COLO668 (cell line): ENCODE measurements around the gene GLS.
"Not testable (repeated sequence)": the region's sequence is repeated elsewhere in the genome, so short reads cannot be mapped to it uniquely, and the experiment has no call there.

ENCODE experiments used
- DNase-seq: peaks from one replicate; lab custom pipeline; 2025; ENCODE audit not compliant: unreplicated experiment; lab: John Stamatoyannopoulos, UW

Gene GLS

DNA sequence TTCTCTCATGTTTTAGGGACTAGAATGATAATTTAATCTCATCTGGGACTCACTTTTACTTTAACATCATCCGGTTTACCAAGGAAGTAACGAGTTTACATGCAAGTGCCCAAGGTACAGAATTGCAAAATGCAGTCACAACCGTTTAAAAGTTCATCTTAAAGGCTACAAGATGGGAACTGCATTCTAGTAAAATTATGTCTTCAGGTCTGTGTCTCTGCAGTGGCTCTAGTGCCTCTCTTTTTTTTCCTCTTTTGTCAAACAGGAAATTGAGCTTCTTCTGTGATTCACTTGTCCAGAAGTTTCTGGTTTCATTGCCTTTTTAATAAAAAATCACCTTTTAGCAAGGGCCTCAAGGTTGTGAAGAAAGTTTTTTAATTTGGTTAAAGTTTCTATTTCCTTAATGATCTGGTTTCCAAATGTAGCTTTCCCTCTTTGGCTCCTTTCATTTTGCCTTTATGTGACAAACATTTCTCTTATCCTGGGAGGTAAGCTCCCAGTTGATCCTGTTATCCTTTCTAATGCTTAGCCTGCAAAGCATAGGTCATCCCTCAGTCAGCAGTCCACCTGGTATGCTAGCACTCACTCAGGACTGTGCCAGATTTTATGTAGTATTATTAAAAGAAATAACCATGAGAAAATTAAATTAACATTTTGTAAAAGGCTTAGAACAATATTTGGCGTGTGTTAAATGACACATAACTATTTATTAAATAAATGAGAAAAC, 2.4 kb downstream of the GLS start:
- DNase-seq: no peak

DNA sequence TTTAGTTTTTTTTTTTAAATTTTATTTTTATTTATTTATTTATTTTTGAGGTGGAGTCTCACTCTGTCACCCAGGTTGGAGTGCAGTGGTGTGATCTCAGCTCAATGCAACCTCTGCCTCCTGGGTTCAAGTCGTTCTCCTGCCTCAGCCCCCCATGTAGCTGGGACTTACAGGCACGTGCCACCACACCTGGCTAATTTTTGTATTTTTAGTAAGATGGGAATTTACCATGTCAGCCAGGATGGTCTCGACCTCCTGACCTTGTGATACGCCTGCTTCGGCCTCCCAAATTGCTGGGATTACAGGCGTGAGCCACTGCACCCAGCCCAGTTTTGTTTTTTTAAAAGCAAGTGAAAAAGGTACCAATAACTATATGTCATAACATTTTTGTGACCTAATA, 5.2 kb downstream of the GLS start:
- DNase-seq: not testable (repeated sequence)

DNA sequence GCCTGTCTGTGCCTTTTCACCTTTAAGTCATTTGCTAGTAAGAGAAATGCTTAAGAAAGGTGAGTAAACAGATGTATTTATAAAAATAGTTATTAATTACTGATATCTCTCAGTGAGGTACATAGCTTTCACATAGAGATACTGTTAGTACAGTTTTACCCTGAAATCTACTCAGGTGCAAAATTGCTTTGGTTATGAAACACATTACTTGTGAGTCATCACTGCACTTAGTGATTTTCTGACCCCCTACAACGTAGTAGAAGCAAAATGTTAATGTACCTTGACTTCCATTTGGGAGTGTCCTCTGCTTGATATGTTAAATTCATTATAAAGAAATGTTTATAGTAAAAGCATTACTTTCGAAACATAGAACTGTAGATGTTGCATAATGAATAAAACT, 6.5 kb downstream of the GLS start:
- DNase-seq: no peak

DNA sequence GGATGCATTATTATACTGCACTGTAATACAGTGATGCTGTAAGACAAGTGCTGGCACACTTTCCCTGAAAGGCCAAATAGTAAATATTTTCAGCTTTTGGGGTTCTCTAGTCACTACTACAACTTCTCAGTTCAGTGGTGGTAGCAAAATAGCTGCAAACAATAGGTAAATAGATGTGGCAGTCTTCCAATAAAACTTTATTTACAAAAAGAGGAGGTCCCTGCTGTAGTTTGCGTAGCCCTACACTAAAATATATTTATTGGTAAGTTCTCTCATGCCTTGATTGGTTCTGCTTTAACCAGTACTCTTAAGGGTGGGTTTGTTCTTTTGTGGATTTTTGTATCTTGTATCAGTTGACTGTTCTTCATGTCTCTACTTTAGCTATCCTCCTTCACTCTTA, 7.8 kb downstream of the GLS start:
- DNase-seq: no peak

DNA sequence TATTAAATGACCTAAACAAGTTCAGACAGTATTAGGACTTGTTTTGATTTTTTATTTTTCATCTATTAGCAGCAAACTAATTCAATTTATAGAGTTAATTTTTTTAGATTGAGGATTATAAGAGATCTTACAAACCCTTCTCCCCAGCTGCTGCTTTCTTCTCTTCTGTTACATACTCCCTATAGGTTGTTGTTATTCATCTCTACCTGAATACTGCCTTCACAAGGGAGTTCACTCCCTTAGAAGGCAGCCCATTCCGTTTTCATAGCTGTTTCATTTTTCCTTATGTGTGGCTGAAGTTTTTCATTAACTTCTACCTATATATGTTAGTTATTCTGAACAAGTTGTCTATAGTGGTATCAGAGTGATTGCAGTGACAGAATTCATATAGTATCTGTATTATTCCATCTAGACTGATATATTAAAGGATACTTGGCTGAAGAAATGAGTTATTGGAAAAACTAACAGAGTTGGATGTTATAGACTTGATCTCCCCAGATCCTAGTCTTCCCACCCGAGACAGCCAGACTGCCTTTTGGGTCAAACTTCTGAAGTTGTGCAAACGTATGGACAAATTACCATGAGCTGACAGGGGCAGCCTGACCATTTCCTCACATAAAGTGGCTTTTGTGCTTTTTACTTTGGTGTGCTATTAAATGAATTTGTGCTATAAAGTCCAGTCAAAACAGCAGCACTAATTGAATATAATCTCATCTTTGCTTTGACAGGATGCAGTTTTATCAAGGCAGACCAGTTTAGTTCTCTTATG, 8.7 kb downstream of the GLS start:
- no peak for DNase-seq

DNA sequence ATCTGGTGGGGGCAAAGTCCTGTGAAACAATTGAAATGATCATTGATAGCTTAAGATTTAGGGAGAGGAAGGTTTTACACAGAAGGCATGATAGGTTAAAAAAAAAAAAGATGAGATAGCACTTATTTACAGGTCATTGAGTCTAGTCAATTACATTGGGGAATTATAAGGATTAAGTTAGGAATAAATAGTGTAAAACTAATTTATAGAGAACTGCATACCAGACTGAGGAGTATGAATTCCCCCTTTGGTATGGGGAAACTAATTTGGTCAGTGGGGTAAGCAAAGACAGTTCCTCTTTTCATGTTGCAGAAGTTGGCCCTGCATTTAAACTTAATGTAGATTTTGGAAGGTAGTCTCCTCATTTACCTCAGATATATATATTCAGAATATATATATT, 10.8 kb downstream of the GLS start:
- no peak for DNase-seq

DNA sequence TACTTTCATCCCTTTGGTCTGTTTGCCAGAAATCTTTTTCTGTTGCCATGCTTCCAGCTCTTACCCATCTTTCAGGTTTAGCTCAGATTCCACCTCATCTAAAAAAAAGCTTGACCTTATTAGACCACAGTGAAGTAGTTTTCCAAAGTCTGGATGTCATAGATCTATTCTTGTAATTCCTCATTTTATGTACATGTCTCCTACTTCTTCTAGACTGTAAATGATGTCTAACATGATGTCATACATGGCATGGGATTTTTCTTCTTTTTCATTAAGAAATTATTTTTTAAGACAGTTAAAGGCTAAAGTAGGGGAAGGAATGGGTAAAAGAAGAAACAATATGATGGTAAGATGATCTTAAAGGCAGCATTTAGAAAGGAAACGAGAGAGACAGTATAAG, 11.3 kb downstream of the GLS start:
- no peak for DNase-seq

DNA sequence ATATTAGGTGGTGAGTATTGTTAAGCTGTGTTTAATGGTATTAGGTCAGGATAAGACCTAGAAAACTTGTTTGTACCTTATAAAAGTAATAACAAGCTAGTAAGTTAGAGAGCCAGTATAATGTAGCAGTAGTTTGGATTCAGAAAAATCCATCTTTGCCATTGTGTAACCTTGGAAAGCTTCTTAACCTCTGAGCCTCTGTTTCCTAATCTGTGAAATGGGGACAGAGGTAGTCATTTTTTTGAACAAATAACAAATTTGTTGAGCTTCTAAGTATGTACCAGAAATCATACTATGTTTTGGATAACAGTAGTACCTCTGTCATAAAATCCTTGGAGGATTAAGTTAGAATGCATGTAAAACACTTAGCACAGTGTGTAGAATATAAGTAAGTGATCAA, 12.5 kb downstream of the GLS start:
- DNase-seq: no peak

DNA sequence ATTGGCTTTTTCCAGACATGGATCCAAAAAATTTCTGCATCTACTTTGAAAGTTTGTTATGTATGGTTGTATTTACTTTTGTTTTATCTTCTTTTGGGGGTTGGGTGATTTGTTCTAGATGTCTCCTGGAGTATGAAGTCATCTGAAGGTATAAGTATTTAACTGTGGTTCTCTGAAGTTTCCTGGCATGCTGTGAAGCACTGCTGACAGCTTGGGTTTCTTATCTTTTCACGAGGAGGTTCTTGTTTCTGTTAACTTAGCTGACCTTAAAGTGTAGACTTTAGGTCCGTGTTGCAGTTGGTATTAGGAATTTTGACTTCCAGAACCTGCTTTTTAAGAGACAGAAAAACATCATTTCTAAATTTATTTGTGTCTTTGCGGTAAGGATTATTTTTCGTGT, 15.9 kb downstream of the GLS start:
- no peak for DNase-seq

DNA sequence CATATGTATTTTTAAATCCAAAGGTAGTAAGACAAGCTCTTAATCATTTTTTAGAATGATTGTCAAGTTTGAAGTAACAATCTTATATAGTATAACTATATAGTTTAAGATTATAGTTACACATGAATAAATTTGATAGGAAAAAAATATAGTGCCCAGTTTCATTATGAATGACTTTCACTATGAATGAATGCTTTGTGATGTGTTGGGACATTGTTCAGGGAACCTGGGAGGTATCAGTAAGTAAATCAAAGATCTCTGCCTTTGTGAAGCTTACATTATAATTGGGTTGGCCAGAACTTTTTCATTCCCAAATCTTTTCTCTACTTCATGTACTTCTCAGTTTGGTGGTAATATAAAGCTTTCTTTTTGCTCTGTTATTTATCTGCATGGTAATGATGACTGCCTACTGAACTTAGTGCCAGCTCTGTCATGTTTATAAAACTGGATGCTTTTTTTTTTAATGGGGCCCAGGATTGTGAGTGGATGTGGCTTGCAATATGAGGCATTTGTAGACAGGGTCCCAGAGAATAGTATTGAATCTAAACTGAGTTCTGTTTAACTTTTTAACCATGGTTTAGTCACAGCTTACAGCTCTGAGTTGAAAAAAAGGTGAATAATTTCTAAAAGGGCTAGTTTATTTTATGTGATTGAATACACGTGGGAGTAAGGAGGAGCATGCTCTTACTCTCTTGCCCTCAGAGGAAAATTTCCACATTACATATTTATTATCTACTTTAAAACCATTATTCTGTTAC, 23.3 kb downstream of the GLS start:
- DNase-seq: no peak

DNA sequence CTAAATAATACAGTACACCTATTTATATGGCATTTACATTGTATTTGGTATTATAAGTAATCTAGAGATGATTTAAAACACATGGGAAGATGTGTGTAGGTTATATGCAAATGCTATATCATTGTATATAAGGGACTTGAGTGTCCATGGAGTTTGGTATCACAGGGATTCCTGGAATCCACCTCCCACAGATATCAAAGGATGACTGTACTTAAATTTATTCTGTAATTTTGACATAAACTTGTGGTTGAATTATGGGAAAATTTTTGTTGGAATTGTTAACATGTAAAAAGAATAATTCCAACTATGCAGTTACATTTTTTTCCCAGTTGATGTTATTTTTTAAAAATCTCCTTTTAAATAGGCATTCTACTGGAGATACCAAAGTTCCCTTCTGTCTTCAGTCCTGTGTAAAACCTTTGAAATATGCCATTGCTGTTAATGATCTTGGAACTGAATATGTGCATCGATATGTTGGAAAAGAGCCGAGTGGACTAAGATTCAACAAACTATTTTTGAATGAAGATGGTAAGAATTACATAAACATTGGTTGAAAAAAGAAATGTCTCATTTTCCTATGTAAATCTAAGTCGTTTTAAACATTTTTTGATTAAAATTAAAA, 24.1 kb downstream of the GLS start:
- no peak for DNase-seq

DNA sequence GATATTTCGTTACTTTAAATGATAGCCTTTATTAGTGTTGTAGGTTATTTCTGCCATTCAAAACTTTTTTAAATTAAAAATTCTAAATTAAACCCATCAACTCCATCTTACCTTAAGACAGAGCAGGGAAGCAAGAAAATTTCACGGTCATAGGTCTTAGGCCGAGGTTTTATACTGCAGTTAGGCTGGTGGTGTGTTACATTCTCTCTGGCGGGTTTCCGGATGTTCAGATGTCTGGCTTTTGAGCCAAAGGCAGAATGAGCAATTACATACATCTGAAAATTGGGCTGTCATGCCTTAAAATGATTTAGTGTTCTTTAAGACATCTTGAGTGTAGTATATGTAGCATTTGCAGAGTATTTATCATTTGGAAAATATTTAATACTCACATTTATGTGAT, 27.9 kb downstream of the GLS start:
- DNase-seq: no peak

DNA sequence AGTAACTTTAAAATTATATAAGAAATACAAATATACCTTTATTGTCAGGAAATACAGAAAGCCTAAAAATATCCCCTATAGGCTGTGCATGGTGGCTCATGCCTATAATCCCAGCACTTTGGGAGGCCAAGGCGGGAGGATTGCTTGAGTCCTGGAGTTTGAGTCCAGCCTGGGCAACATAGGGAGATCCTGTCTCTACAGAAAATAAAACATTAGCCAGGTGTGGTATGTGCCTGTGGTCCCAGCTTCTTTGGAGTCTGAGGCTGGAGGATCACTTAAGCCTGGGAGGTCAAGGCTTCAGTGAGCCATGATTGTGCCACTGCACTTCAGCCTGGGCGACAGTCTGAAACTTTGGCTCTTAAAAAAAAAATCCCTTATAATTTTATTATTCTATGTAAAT, 29.1 kb downstream of the GLS start:
- no peak for DNase-seq

DNA sequence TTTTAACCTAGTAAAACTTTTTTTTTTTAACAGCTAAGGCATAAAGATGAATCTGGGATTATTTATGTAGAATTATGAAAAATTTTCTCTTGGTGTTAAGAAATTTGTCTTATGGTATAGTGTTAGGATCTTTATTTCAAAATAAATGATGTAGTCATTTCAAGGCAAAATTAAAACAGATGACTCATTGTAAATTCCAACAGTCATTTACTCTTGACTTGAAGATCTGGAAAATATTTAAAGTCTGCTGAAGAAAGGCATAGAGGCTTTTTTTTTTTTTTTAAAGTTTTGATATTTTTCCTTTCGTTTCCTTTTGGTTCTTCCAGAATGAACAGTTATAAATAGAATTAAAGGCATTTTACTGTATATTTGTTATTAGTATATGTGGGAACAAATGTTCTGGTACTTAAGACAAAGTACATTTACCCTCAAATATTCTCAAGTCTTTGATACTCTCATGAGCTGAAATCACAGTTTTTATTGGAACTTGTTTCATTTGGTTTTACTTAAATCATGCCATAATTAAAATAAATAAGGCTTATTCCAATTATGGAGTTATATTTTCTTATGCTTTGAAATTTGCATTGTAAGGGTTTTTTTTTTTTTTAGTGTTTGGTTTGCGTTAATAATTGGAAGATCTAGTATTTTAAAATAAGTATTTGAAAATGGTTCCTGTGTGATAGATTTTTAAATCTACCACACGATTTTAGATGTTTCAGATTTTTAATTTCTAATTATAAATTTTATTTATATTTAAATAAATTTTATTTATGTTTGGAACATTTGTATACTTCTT, 29.9 kb downstream of the GLS start:
- no peak for DNase-seq

DNA sequence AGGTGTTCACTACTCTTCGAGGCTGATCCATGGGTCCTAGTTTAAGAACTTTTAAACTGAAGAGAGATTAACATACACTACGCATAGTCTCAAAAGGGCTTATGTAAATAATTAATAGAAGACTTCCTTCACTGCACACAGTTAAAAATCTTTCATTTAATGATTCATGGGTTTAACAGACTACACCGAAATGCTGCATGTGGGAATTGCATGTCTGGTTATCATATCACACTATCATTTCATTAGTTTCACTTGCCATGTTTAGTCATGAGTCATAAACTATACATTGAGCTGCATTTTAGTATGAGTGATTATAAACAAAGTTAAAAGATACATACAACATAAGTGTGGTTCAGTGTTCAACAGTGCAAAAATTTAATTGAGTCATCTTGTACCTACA, 31.2 kb downstream of the GLS start:
- no peak for DNase-seq

DNA sequence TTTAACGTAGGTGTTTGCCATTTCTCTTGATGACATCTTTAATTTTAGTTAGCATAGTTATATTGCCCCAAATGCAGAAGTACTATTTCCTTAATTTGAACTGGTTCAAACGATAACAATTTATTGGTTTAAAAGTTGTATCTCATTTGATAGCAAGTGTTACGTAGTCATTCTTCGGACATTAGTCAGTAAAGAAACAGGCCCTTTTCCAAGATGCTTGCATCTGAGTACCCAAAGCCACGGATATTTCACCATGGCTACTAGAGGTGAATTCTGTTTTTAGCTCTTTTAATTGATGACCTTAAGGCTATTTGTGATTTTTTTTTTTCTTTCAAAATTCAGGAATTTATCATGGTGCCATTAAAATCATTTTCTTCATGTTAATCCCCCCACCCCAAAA, 32.1 kb downstream of the GLS start:
- DNase-seq: no peak

DNA sequence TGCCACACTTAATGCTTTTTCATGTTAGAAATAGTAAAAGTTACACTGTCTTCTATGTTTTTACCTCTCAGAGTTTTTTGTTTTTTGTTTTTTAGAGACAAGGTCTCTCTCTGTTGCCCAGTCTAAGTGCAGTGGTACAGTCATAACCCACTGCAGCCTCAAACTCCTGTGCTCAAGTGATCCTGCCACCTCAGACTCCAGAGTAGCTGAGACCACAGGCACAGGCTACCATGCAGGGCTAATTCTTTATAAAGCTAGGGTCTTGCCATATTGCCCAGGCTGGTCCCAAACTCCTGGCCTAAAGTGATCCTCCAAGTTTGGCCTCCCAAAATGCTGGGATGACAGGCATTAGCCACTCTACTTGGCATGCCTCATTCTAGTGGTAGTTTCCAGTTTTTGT, 33.1 kb downstream of the GLS start:
- no peak for DNase-seq

DNA sequence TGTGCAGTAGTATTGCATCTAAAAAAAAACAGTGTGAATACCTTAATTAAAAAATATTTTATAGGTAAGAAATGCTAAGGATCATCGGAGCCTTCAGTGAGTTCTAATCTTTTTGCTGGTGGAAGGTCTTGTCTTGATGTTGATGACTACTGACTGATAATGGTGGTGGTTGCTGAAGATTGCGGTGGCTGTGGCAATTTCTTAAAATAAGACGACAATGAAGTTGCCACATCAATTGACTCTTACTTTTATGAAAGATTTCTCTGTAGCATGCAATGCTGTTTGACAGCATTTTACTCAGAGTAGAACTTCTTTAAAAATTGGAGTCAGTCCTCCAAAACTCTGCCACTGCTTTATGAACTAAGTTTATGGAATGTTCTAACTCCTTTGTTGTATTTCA, 36.2 kb downstream of the GLS start:
- no peak for DNase-seq

DNA sequence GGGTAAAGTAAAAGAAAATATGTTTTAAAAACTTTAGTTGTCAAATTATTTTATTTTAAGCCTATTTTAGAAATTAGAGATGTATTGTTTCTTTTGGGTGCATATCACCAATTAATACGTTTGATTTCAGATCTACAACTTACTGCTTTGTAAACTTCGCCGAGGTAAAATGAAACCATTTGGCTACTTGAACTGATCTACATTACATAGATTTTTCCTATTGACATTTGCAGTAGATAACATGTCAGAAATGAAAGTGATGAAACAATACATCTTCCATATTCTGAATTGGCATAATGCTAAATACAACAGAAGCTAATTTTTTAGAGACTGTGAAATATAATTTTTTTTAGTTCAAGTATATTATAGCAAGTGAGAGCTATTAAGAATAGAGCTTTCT, 39.5 kb downstream of the GLS start:
- no peak for DNase-seq

DNA sequence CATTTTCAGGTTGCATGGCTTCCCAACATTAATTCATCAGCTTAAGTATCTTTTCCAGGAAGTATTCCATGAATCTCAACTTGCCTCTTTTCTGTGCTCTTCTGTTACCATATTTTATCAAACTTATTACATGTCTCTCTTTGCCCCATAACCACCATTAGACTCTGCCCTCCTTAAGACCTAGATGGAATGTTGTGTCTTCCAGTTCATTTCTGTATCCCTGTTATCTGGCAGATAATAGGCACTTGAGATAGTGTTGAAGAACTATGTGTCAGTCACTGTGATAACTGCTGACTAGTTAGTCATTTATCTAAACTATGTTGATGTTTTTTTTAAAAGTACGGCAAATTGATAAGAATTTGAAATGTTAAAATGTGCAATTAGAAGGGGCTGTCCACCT, 41.8 kb downstream of the GLS start:
- no peak for DNase-seq

DNA sequence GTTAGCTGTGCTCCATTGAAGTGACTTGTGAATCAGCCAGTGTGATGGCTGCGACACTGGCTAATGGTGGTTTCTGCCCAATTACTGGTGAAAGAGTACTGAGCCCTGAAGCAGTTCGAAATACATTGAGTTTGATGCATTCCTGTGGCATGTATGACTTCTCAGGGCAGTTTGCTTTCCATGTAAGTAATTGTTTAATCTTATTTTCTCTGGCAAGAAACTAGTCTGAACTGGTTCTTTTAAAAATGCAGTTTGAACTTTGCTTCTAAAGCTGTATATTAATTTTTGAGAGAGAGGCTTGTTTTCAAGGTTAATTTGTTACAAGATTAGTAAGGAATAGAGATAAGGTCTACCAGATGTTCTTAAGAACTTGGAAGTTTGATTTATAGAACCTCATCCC, 46.7 kb downstream of the GLS start:
- DNase-seq: no peak
